HG03139 (cell line): ENCODE data around the gene NHS.

ENCODE experiments used
- ATAC-seq: cut with Tn5 transposase; IDR thresholded peaks from one replicate; pipeline ENCODE4 v1.9.1; 2021; ENCODE audit not compliant: unreplicated experiment

The NHS gene

GRCh38 chrX:17374619-17375366 lies at the start of gene NHS:
NHS (plus strand) TSS chrX:17375200; CDS start chrX:17375758, 558 bp downstream.
- no peak for ATAC-seq

- ATAC-seq, result no peak
Observed at GRCh38 chrX:17328837-17329236, 46.2 kb upstream of the NHS start.

- no peak for ATAC-seq
Observed at GRCh38 chrX:17336377-17336776, 38.6 kb upstream of the NHS start.

- no peak for ATAC-seq
Observed at GRCh38 chrX:17355976-17356375, 19.0 kb upstream of the NHS start.

- ATAC-seq, result no peak
Observed at GRCh38 chrX:17359500-17359899, 15.5 kb upstream of the NHS start.

- ATAC-seq, result no peak
Observed at GRCh38 chrX:17361620-17362019, 13.4 kb upstream of the NHS start.

- ATAC-seq, result no peak
Observed at GRCh38 chrX:17368002-17368401, 7.0 kb upstream of the NHS start.

- ATAC-seq, result no peak
Observed at GRCh38 chrX:17369309-17369708, 5.7 kb upstream of the NHS start.

- no peak for ATAC-seq
Observed at GRCh38 chrX:17370191-17370590, 4.8 kb upstream of the NHS start.

- ATAC-seq, result no peak
Observed at GRCh38 chrX:17372052-17372451, 2.9 kb upstream of the NHS start.

GRCh38 chrX:17373337-17373736 lies 1.7 kb upstream of the NHS start:
- ATAC-seq, result no peak

GRCh38 chrX:17375367-17375636 lies 302 bp downstream of the NHS start:
- no peak for ATAC-seq

- ATAC-seq, result no peak
Observed at GRCh38 chrX:17375637-17376430, 834 bp downstream of the NHS start.

GRCh38 chrX:17376431-17377077 lies 1.6 kb downstream of the NHS start:
- no peak for ATAC-seq

GRCh38 chrX:17377091-17377717 lies 2.2 kb downstream of the NHS start:
- no peak for ATAC-seq

GRCh38 chrX:17377795-17378194 lies 2.8 kb downstream of the NHS start:
- ATAC-seq, result no peak

- no peak for ATAC-seq
Observed at GRCh38 chrX:17380221-17380620, 5.2 kb downstream of the NHS start.

- no peak for ATAC-seq
Observed at GRCh38 chrX:17390419-17390850, 15.4 kb downstream of the NHS start.

- no peak for ATAC-seq
Observed at GRCh38 chrX:17395154-17395553, 20.2 kb downstream of the NHS start.

GRCh38 chrX:17397074-17397473 lies 22.1 kb downstream of the NHS start:
- ATAC-seq, result no peak

- ATAC-seq, result no peak
Observed at GRCh38 chrX:17403189-17403691, 28.2 kb downstream of the NHS start.
